Liver (tissue), 9 donors: ENCODE measurements around the gene PKP4. TPM values are rescaled to one million over a fixed set of nuclear protein-coding genes. Genes with fewer than 3 reads are reported as not detected.

Source experiments
- DNase-seq: peaks from one replicate; pipeline ENCODE4 v3.0.0-alpha.2; 2017; ENCODE audit warnings: low spot score
- H3K27ac ChIP-seq, 2 donors: one replicate each; pipeline ENCODE4 v1.7.0; 2013; ENCODE audit warnings: inconsistent platforms in 2 of 2, low read length in 2 of 2, control low read depth in 1 of 2, low read depth in 1 of 2, mild to moderate bottlenecking in 1 of 2
- H3K27me3 ChIP-seq, 4 donors: one replicate each; pipeline versions ENCODE4 v1.6.1 to v1.7.0; 2013; ENCODE audit warnings: low read length in 3 of 4, inconsistent platforms in 1 of 4, mild to moderate bottlenecking in 1 of 4, moderate library complexity in 1 of 4; ENCODE audit not compliant: control insufficient read depth in 4 of 4, insufficient read depth in 4 of 4
- H3K36me3 ChIP-seq, 4 donors: one replicate each; pipeline versions ENCODE4 v1.6.1 to v1.7.0; 2013; ENCODE audit warnings: low read length in 3 of 4, mild to moderate bottlenecking in 3 of 4, low read depth in 1 of 4, moderate library complexity in 1 of 4; ENCODE audit not compliant: control insufficient read depth in 4 of 4, insufficient read depth in 3 of 4
- H3K4me1 ChIP-seq, 4 donors: one replicate each; pipeline versions ENCODE4 v1.6.1 to v1.7.0; 2013; ENCODE audit warnings: low read length in 3 of 4, mild to moderate bottlenecking in 3 of 4, moderate library complexity in 1 of 4; ENCODE audit not compliant: control insufficient read depth in 4 of 4, insufficient read depth in 4 of 4
- H3K4me3 ChIP-seq, 3 donors: one replicate each; pipeline versions ENCODE4 v1.6.1 to v1.7.0; 2013; ENCODE audit warnings: low read length in 3 of 3, control low read depth in 1 of 3, low read depth in 1 of 3, mild to moderate bottlenecking in 1 of 3
- H3K9ac ChIP-seq, 2 donors: one replicate each; pipeline ENCODE4 v1.7.0; 2013; ENCODE audit warnings: low read length in 2 of 2, mild to moderate bottlenecking in 2 of 2, moderate library complexity in 2 of 2, control low read depth in 1 of 2, low read depth in 1 of 2
- H3K9me3 ChIP-seq, 4 donors: one replicate each; pipeline versions ENCODE4 v1.6.1 to v1.7.0; 2013; ENCODE audit warnings: low read length in 3 of 4; ENCODE audit not compliant: control insufficient read depth in 4 of 4
- EGR1 ChIP-seq, 2 donors: IDR thresholded peaks; 2 replicates each; pipeline ENCODE4 v1.6.1; 2016 to 2018; ENCODE audit warnings: antibody characterized with exemption in 2 of 2, low read depth in 2 of 2
- FOXA2 ChIP-seq: IDR thresholded peaks from 2 replicates; pipeline ENCODE4 v1.6.1; 2016; ENCODE audit warnings: antibody characterized with exemption
- GABPA ChIP-seq, 2 donors: IDR thresholded peaks in 1 of 2; conservative IDR thresholded peaks in 1 of 2; 2 replicates each; pipeline ENCODE4 v1.6.1; 2016; ENCODE audit warnings: antibody characterized with exemption in 2 of 2, mild to moderate bottlenecking in 1 of 2, moderate library complexity in 1 of 2
- HNF4A ChIP-seq, 2 donors: conservative IDR thresholded peaks; 2 replicates each; pipeline ENCODE4 v1.6.1; 2016; ENCODE audit warnings: antibody characterized with exemption in 2 of 2, mild to moderate bottlenecking in 2 of 2
- HNF4G ChIP-seq: IDR thresholded peaks from 2 replicates; pipeline ENCODE4 v1.6.1; 2016; ENCODE audit warnings: antibody characterized with exemption
- JUND ChIP-seq, 2 donors: IDR thresholded peaks; 2 replicates each; pipeline ENCODE4 v1.6.1; 2016; ENCODE audit warnings: antibody characterized with exemption in 2 of 2
- SP1 ChIP-seq: IDR thresholded peaks from 2 replicates; pipeline ENCODE4 v1.6.1; 2018; ENCODE audit warnings: antibody characterized with exemption, mild to moderate bottlenecking
- TAF1 ChIP-seq: conservative IDR thresholded peaks from 2 replicates; pipeline ENCODE4 v1.6.1; 2016; ENCODE audit warnings: antibody characterized with exemption, mild to moderate bottlenecking
- YY1 ChIP-seq: IDR thresholded peaks from 2 replicates; pipeline ENCODE4 v1.6.1; 2016; ENCODE audit warnings: antibody characterized with exemption, mild to moderate bottlenecking
- WGBS: extraction: QIAGEN DNeasy Blood & Tissue Kit; methylation state at CpG from one replicate; pipeline ENCODE4 v1.1.7; 2013; 5-methylcytosine and 5-hydroxymethylcytosine counted together
- polyA plus RNA-seq, 2 donors: library from polyadenylated mRNA; stranded (reverse) in 1 of 2; unstranded in 1 of 2; fragments of 200-250 nt in 1 of 2; fragments of >200 nt in 1 of 2; fragmentation: Nextera tagmentation in 1 of 2; extraction: Ambion mirVana in 1 of 2; gene quantifications; one replicate each; pipeline versions ENCODE4 v1.2.1 to v1.2.3, GENCODE V29; 2013 to 2015
- total RNA-seq, 2 donors: library from RNA; depleted of rRNA; stranded (reverse); fragments of >200 nt; gene quantifications; one replicate each; pipeline ENCODE4 v1.2.3, GENCODE V29; 2014
- TF ChIP-seq, protein P1 (sequence below): IDR thresholded peaks from 2 replicates; pipeline ENCODE4 v1.6.1; 2016; ENCODE audit warnings: antibody characterized with exemption
- TF ChIP-seq, protein P2 (sequence below): IDR thresholded peaks from 2 replicates; pipeline ENCODE4 v1.6.1; 2016; ENCODE audit warnings: antibody characterized with exemption
- TF ChIP-seq, protein P3 (sequence below): fragments of 150-350 bp; IDR thresholded peaks from 2 replicates; pipeline ENCODE4 v1.5.1; 2017; ENCODE audit warnings: improper control_type of control experiment, low read depth, low read length; ENCODE audit not compliant: missing input control
- TF ChIP-seq, protein P4 (sequence below): IDR thresholded peaks from 2 replicates; pipeline ENCODE4 v1.6.1; 2016; ENCODE audit warnings: antibody characterized with exemption
- donor health status: healthy.
- donor health status: healthy.
- donor health status: healthy.
- donor health status: healthy.
- donor health status: healthy.

Gene PKP4
- total and polyA plus RNA-seq, 4 donors = 7.7 to 33.8 (median 19.0) TPM

DNA sequence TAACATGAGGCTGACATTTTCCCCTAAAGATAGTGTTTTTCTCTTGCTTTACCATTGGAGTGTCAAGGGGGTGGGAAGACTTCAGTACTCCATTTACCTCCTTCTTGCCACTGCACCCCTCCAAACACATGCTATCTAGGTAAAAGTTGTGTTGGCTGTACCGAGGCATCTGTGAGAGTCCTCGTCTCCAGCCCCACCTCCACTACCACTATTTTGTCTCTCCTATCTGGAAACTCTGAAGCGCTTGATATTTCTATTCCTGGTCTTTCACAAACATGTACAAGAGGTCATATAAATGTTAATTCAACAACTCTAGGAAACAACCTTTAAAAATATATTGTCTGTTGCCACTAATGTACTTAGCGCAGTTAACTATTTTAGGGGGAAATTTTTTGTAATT, 132.6 kb downstream of the PKP4 start:
- Histone ChIP-seq H3K9me3 (no peaks in the 10 kb centered on the region), H3K27ac (no peak overlapping the region), H3K36me3 (peaks cover 0 to 2% (median 0%) of the 10 kb centered on the region in 4 donors), H3K27me3 (no peaks in the 10 kb centered on the region), H3K4me1 (peaks cover 0 to 7% (median 2%) of the 10 kb centered on the region in 4 donors), H3K4me3 (no peak overlapping the region), H3K9ac (no peak overlapping the region)
- TF ChIP-seq, protein P1, sequence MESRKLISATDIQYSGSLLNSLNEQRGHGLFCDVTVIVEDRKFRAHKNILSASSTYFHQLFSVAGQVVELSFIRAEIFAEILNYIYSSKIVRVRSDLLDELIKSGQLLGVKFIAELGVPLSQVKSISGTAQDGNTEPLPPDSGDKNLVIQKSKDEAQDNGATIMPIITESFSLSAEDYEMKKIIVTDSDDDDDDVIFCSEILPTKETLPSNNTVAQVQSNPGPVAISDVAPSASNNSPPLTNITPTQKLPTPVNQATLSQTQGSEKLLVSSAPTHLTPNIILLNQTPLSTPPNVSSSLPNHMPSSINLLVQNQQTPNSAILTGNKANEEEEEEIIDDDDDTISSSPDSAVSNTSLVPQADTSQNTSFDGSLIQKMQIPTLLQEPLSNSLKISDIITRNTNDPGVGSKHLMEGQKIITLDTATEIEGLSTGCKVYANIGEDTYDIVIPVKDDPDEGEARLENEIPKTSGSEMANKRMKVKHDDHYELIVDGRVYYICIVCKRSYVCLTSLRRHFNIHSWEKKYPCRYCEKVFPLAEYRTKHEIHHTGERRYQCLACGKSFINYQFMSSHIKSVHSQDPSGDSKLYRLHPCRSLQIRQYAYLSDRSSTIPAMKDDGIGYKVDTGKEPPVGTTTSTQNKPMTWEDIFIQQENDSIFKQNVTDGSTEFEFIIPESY = no peak
- TF ChIP-seq FOXA2 = no peak
- no peak for TF ChIP-seq JUND (IDR thresholded peaks at IDR 0.05)
- TF ChIP-seq TAF1 = no peak
- TF ChIP-seq, protein P2, sequence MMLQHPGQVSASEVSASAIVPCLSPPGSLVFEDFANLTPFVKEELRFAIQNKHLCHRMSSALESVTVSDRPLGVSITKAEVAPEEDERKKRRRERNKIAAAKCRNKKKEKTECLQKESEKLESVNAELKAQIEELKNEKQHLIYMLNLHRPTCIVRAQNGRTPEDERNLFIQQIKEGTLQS = no peak
- no peak for TF ChIP-seq HNF4G
- WGBS = 96% methylated on average over 4 of the region's 4 CpGs
- no peak for DNase-seq

DNA sequence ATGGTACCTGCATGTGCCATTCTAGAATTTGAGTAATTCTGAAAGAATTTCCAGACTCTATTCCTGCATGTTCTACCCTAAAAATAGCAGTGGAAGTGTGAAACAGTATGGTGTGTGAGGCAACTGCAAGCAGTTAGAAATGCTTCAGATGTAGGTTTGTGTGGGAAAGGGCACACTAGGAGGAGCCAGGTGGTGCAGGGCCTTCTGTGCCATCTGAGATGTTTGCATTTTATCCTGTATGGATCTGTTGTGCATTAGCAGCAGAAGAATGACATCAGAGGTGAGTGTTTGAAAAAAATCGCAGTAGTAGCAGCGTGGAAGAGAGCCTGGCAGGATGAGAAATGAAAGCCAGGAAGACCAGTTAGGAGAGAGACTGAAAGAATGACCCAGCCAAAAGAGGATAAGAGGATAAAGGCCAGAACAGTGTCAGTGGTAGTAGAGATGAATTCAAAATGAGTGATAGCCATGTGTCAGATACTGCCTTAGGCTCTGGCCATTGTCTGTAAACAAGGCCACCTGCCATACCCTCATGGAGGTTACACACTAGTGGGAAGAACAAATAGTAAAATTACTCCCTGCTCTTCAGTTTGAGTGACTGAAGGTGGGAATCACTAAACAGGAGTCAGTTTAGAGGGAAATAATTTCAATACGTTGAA, 142.2 kb downstream of the PKP4 start:
- no peak overlapping the region for H3K27ac ChIP-seq
- no peaks in the 10 kb centered on the region for H3K27me3 ChIP-seq
- no peak overlapping the region for H3K4me3 ChIP-seq
- 84% methylated on average over 3 of the region's 3 CpGs for WGBS
- H3K4me1 ChIP-seq = no peaks in the 10 kb centered on the region
- TF ChIP-seq TAF1 (no peak), JUND (IDR thresholded peaks at IDR 0.05) (no peak), YY1 (no peak), HNF4G (no peak), HNF4A (conservative IDR thresholded peaks at IDR 0.05) (no peak), EGR1 (IDR thresholded peaks at IDR 0.05; ENCODE audit: low read depth in 2 of 2) (no peak), SP1 (no peak), GABPA (IDR thresholded peaks at IDR 0.05 in 1 of 2, conservative IDR thresholded peaks at IDR 0.05 in 1 of 2) (no peak), FOXA2 (no peak)
- TF ChIP-seq, protein P2 = no peak
- TF ChIP-seq, protein P1 = no peak
- TF ChIP-seq, protein P3, sequence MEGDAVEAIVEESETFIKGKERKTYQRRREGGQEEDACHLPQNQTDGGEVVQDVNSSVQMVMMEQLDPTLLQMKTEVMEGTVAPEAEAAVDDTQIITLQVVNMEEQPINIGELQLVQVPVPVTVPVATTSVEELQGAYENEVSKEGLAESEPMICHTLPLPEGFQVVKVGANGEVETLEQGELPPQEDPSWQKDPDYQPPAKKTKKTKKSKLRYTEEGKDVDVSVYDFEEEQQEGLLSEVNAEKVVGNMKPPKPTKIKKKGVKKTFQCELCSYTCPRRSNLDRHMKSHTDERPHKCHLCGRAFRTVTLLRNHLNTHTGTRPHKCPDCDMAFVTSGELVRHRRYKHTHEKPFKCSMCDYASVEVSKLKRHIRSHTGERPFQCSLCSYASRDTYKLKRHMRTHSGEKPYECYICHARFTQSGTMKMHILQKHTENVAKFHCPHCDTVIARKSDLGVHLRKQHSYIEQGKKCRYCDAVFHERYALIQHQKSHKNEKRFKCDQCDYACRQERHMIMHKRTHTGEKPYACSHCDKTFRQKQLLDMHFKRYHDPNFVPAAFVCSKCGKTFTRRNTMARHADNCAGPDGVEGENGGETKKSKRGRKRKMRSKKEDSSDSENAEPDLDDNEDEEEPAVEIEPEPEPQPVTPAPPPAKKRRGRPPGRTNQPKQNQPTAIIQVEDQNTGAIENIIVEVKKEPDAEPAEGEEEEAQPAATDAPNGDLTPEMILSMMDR = no peak
- TF ChIP-seq, protein P4, sequence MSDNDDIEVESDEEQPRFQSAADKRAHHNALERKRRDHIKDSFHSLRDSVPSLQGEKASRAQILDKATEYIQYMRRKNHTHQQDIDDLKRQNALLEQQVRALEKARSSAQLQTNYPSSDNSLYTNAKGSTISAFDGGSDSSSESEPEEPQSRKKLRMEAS = no peak
- DNase-seq = no peak
- no peak overlapping the region for H3K9ac ChIP-seq
- no peaks in the 10 kb centered on the region for H3K9me3 ChIP-seq
- H3K36me3 ChIP-seq = peaks cover 0 to 4% (median 0%) of the 10 kb centered on the region in 4 donors
